NOMO-1 treated with DMSO at 0.1 percent for 48 hours (cell line): Measurements from ENCODE around the gene AP3D1.

ENCODE experiments used
- DNase-seq: peaks from one replicate; lab custom pipeline; 2025; ENCODE audit not compliant: unreplicated experiment; lab: John Stamatoyannopoulos, UW

The AP3D1 gene

GRCh38 chr19:2050991-2051772, 100.2 kb downstream of the AP3D1 start, which contains the start of gene MKNK2:
TSS of gene MKNK2 (minus strand) at chr19:2051244. CDS start at chr19:2050851, 393 bp downstream.
- DNase-seq: peak; percentile 82
